HG02973 (cell line): ENCODE measurements around the gene ROR2.

Source experiments
- ATAC-seq: cut with Tn5 transposase; IDR thresholded peaks from one replicate; pipeline ENCODE4 v1.9.1; 2021; ENCODE audit warnings: moderate library complexity; ENCODE audit not compliant: unreplicated experiment

Gene ROR2

GRCh38 chr9:91948597-91949391, 1.2 kb downstream of the ROR2 start:
- ATAC-seq: no peak

GRCh38 chr9:91948101-91948596, 1.9 kb downstream of the ROR2 start:
- no peak for ATAC-seq

GRCh38 chr9:91946653-91947488, 3.2 kb downstream of the ROR2 start:
- no peak for ATAC-seq

GRCh38 chr9:91946196-91946595, 3.8 kb downstream of the ROR2 start:
- no peak for ATAC-seq

GRCh38 chr9:91945277-91946085, 4.5 kb downstream of the ROR2 start:
- no peak for ATAC-seq

- ATAC-seq: no peak
These were observed 5.3 kb downstream of the ROR2 start for GRCh38 chr9:91944711-91945110.

GRCh38 chr9:91943478-91944470, 6.3 kb downstream of the ROR2 start:
- no peak for ATAC-seq

GRCh38 chr9:91942201-91942600, 7.8 kb downstream of the ROR2 start:
- ATAC-seq: no peak

- ATAC-seq: no peak
These were observed 10.1 kb downstream of the ROR2 start for GRCh38 chr9:91939978-91940377.

- ATAC-seq: no peak
These were observed 12.3 kb downstream of the ROR2 start for GRCh38 chr9:91937727-91938126.

GRCh38 chr9:91937056-91937455, 13.0 kb downstream of the ROR2 start:
- no peak for ATAC-seq

- ATAC-seq: no peak
These were observed 14.1 kb downstream of the ROR2 start for GRCh38 chr9:91935805-91936514.

- ATAC-seq: no peak
These were observed 14.8 kb downstream of the ROR2 start for GRCh38 chr9:91935066-91935749.

- no peak for ATAC-seq
These were observed 15.4 kb downstream of the ROR2 start for GRCh38 chr9:91934654-91935053.

- ATAC-seq: no peak
These were observed 16.3 kb downstream of the ROR2 start for GRCh38 chr9:91933556-91934352.

GRCh38 chr9:91930475-91930874, 19.6 kb downstream of the ROR2 start:
- ATAC-seq: no peak

GRCh38 chr9:91929331-91929730, 20.7 kb downstream of the ROR2 start:
- no peak for ATAC-seq
